ENCODE measurements around the gene EFNA2. TPM values are rescaled to one million over a fixed set of nuclear protein-coding genes. Genes with fewer than 3 reads are reported as not detected.

Gene EFNA2
- total RNA-seq, 4 donors from 2014 or later: not detected

DNA sequence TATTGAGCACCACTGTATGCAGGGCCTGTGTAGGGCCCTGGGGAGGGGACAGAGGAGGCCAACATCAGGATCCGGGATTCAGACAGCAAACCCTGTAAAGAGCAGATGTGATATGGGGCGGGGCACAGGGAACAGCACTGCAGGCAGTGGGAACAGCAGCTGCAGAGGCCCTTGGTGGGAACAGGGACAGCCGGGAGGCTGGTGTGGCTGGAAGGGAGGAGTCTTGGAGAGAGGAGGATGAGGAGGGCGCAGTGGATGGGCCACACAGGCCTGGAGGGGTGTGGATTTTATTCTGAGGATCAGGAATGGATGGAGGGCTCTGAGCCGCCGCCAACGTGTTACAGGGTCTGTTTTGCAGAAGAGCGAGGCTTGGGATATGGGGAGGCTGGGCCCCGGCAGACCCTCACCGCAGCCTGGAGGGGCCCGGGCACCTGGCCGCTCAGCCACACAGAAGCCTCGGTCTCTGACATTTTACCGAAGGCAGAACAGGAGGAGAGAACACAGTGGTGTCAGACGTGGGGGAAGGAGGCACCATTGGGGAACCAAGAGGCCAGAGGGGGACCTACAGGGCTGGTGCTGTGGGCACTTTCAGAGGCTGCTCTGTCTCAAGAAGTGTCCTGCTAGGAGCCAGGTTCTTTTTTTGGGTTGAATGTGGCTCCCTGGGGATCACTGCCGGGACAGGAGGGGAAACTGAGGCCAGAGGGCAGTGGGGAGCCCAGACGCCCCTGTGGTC is 6.9 kb downstream of the EFNA2 start:
- no peak for DNase-seq (ENCODE audit: low spot score)
- TF ChIP-seq, protein P1, sequence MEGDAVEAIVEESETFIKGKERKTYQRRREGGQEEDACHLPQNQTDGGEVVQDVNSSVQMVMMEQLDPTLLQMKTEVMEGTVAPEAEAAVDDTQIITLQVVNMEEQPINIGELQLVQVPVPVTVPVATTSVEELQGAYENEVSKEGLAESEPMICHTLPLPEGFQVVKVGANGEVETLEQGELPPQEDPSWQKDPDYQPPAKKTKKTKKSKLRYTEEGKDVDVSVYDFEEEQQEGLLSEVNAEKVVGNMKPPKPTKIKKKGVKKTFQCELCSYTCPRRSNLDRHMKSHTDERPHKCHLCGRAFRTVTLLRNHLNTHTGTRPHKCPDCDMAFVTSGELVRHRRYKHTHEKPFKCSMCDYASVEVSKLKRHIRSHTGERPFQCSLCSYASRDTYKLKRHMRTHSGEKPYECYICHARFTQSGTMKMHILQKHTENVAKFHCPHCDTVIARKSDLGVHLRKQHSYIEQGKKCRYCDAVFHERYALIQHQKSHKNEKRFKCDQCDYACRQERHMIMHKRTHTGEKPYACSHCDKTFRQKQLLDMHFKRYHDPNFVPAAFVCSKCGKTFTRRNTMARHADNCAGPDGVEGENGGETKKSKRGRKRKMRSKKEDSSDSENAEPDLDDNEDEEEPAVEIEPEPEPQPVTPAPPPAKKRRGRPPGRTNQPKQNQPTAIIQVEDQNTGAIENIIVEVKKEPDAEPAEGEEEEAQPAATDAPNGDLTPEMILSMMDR (IDR thresholded peaks at IDR 0.05): no peak
- ATAC-seq (ENCODE audit: low FRiP score): no peak

DNA sequence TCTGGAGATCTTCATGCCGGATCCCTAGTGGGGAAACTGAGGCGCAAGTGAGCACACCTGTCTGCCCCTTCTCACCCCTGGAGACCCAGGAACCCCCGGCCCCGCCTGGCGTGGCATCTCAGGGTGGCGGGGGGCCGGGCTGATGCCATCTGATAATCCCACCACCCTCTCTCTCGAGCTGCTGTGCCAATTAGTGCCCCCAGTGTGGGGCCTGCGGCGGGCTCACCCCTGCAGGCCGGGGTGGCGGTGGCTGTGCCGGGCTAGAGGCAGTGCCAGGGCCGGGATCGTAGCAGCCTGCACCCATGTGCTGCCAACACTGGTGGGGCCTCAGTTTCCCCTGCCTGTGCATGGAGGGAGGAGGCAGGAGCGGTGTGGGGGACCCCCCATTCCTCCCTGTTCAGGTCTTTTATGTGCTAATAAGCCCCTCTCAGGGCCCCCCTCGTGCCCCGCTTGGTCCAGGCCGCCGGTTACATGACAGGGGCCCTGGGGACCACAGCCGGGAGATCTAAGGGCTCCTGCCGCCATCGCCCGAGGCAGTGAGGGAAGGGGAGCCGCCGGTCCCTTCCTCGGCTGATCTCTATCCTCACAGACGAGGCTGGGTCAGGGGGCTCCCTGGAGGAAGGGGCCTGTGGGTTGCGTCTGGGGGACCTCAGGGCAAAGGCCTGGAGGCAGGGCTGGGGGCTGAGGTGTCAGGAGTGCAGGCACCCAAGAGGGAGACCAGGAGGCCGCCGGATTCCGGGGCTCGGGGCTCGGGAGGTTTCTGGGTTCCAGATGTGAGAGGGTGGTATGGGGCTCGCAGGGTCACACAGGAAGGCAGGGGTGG is 8.3 kb downstream of the EFNA2 start:
- TF ChIP-seq, protein P1 (IDR thresholded peaks at IDR 0.05): no peak
- DNase-seq (ENCODE audit: low spot score): no peak
- ATAC-seq (ENCODE audit: low FRiP score): no peak

DNA sequence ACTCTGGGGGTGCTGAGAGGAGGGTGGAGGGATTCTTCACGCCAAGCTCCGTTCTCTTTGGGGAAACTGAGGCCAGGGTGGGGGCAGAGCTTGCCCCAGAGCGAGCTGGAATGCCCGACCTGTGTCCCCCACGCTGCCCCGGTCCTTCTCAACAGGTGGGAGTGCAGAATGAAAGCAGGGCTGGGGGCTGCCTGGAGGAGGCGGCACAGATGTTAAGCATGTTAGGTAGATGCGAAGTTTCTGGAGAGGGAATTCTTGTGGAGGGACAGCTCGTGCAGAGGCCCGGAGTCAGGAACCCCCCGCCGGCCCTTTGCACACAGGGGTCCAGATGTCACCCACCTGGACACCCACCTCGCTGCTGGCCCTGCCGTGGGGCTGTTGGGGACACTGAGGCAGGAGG is 9.0 kb downstream of the EFNA2 start:
- ATAC-seq (ENCODE audit: low FRiP score) (no peak), DNase-seq (ENCODE audit: low spot score) (no peak)
- TF ChIP-seq, protein P1 (IDR thresholded peaks at IDR 0.05): no peak

DNA sequence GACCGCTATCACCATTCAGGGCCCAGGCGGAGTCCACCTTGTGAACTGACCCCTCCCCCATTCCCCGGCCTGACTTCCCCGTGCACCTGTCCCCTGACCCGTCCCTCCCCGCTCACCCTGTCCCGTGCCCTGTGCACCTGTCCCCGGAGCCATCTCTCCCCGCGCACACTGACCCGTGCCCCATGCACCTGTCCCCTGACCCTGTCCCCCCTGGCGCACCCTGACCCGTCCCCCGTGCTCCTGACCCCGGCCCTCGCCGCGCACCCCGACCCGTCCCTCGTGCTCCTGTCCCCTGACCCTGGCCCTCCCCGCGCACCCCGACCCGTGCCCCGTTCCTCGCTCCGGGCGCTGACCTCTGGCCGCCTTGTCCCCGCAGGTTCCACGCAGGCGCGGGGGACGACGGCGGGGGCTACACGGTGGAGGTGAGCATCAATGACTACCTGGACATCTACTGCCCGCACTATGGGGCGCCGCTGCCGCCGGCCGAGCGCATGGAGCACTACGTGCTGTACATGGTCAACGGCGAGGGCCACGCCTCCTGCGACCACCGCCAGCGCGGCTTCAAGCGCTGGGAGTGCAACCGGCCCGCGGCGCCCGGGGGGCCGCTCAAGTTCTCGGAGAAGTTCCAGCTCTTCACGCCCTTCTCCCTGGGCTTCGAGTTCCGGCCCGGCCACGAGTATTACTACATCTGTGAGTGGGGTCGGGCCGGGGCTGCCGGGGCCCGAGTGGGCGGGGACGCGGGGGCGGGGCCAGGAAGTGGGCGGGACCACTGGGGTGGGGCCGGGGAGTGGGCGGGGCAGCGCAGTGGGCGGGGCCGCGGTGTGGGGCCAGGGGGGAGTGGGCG is 9.7 kb downstream of the EFNA2 start:
- DNase-seq (ENCODE audit: low spot score) (no peak), ATAC-seq (ENCODE audit: low FRiP score) (no peak)
- TF ChIP-seq, protein P1 (IDR thresholded peaks at IDR 0.05): no peak

DNA sequence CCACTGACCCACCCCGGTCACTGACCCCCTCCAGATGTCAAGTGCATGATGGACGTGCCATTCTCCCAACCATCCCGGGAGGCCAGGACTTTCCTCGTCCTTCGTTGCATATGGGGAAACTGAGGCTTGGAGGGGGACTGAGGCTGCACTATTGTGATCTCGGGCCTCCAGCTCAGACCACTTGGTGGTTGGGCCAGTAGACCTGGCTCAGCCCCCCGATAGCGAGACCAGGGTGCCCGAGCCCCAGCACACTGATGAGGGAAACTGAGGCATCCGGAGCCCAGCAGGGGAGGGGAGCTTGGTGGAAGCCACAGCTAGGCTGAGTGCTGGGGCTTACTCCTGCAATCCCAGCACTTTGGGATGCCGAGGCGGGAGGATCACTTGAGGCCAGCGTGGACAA is 10.4 kb downstream of the EFNA2 start:
- TF ChIP-seq, protein P1 (IDR thresholded peaks at IDR 0.05): no peak
- DNase-seq (ENCODE audit: low spot score) (no peak), ATAC-seq (ENCODE audit: low FRiP score) (no peak)

DNA sequence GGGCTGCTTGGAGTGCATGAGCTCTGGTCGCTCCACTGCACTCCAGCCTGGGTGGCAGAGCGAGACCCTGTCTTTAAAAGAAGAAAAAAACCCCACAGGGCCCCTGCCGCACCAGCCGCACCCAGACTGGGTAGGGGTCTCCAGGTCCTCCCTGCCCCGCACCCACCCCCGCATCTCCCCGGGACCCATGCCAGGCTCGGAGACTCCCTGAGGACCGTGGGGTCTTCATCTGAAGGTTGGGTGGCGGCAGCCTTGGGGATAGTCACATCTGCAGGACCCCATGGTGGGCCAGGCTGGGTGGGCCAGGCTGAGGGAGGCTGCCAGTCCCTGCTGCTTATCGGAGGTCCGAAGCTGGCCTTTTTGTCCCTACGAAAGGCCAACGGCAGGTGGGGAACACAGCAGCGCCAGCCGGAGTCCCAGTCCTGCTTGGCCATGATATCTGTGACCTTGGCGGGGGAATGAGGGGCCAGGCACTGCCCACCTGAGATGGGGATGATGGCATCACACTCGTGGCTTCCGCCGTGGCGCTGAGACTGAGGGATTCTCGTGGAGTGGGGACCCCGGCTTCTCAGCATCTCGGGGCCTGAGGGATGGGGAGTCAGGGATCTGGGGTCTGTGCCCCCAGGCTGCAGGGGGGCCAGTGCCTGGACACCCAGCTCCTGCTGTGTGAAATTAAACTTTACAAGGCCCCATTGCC is 11.1 kb downstream of the EFNA2 start:
- TF ChIP-seq, protein P1 (IDR thresholded peaks at IDR 0.05): no peak
- DNase-seq (ENCODE audit: low spot score) (no peak), ATAC-seq (ENCODE audit: low FRiP score) (no peak)
